Measurements from ENCODE around the gene NELL2.

Gene NELL2

DNA sequence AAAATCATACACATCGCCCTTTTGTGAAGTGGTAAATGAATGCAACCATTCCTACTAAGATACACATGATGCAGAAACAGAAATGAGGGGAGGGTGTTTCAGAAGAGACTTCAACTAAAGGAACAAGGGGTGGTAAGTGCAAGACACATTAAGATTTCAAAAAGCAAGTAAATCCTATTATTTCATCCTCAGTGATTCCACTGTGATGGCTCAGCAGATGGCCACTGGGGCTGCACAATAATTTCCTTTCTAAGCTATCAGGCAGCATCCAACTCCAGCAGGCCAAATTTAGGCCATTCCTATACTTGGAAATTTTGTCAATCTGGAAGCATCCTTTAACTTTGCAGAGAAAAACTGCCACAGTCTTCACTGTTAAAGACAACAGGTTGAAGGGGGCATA, 272.4 kb downstream of the NELL2 start:
- no peak overlapping the region for H3K4me3 ChIP-seq (replicated peaks; ENCODE audit: low read depth, low read length)
- TF ChIP-seq, protein P1, sequence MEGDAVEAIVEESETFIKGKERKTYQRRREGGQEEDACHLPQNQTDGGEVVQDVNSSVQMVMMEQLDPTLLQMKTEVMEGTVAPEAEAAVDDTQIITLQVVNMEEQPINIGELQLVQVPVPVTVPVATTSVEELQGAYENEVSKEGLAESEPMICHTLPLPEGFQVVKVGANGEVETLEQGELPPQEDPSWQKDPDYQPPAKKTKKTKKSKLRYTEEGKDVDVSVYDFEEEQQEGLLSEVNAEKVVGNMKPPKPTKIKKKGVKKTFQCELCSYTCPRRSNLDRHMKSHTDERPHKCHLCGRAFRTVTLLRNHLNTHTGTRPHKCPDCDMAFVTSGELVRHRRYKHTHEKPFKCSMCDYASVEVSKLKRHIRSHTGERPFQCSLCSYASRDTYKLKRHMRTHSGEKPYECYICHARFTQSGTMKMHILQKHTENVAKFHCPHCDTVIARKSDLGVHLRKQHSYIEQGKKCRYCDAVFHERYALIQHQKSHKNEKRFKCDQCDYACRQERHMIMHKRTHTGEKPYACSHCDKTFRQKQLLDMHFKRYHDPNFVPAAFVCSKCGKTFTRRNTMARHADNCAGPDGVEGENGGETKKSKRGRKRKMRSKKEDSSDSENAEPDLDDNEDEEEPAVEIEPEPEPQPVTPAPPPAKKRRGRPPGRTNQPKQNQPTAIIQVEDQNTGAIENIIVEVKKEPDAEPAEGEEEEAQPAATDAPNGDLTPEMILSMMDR (IDR thresholded peaks at IDR 0.05; ENCODE audit: low read length, missing control alignments) = no peak
- no peak for DNase-seq (ENCODE audit: low read depth)

DNA sequence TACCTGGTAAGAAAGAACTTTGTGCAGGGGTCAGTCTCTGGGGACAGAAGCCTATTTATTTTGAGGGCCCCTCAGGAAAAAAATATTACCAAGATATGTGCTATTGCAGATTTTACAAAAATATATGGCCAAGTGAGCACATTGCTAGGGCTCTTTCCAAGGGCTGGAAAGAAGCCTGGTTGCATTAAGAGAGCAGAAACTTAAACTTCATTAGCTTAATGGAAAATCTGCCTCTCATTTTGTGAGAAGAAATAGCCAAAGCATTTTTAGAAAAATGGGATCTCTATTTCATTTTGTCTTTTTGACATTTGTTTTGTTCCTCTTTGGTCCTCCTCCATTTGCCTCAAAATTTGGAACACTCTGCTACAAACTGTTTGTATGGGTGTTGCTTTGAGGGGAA, 283.5 kb downstream of the NELL2 start:
- no peak overlapping the region for H3K4me3 ChIP-seq (replicated peaks; ENCODE audit: low read depth, low read length)
- no peak for DNase-seq (ENCODE audit: low read depth)
- TF ChIP-seq, protein P1 (IDR thresholded peaks at IDR 0.05; ENCODE audit: low read length, missing control alignments) = no peak

DNA sequence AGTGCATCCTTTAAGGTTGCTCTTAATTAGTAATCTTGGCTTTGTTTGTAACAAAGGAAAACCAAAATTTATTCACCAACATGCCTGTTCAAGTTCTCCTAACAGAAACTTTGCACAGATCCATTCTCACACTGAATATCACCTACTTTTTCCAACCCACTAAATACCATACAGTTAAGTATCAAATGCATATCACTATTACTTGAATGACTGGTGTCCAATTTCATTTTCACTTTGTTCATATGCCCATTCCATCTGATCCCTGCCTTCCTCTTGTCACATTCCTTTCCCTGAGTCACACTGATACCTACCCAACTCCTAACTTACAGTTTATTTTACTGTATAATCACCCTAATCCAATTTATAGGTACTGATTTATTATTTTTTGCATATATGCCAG, 286.4 kb downstream of the NELL2 start:
- TF ChIP-seq, protein P1 (IDR thresholded peaks at IDR 0.05; ENCODE audit: low read length, missing control alignments) = no peak
- no peak for DNase-seq (ENCODE audit: low read depth)
- H3K4me3 ChIP-seq (replicated peaks; ENCODE audit: low read depth, low read length) = no peak overlapping the region

DNA sequence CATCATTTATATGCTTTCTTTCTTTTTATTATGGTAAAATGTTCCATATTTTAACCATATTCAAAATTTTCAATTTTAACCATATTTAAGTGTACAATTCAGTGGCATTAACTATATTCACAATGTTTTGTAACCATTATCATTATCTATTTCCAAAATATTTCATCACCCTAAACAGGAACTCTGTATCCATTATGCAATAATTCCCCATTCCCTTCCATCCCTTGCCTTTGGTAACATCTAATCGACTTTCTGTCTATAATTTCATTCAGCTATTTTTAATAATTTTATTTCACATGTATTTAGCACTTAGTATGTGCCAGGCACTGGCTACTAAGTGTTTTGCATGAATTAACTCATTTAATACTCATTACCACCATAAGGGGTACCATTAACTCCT, 287.5 kb downstream of the NELL2 start:
- H3K4me3 ChIP-seq (replicated peaks; ENCODE audit: low read depth, low read length) = no peak overlapping the region
- no peak for DNase-seq (ENCODE audit: low read depth)
- TF ChIP-seq, protein P1 (IDR thresholded peaks at IDR 0.05; ENCODE audit: low read length, missing control alignments) = no peak

DNA sequence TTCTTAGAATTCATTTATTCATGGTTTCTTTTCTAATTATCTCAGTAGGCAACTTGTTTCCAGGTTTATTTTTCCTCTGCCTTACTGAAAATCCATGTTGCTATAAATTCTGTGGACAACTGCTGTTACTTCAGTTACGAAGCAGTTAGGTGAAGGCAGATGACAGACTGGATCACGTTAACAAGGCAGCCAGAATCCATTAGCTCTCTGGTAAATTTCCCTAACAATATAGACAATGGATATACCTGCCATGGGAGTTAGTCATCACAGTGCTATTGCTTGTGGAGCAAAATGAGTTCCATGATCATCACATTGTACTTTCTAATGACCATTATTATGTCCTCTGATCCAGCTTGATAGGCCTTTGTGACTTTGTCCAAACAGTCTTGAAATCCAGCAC, 291.5 kb downstream of the NELL2 start:
- no peak overlapping the region for H3K4me3 ChIP-seq (replicated peaks; ENCODE audit: low read depth, low read length)
- TF ChIP-seq, protein P1 (IDR thresholded peaks at IDR 0.05; ENCODE audit: low read length, missing control alignments) = no peak
- no peak for DNase-seq (ENCODE audit: low read depth)

DNA sequence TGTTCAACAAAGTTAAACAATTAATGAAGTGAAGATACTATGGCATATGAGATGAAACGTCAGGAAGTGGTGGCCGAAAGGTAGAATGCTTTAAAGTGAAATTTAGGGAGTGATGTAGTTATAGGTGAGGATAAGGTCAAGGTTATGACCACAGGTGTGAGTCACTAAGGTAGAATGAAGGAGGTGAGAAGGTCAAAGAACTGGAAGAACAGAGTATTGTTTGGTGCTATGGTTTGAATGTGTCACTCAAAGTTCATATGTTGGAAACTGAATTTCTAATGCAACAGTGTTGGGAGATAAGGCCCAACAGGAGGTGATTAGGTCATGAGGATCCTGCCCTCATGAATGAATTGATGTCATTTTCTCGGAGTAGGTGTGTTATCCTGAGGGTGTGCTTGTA, 293.6 kb downstream of the NELL2 start:
- no peak for DNase-seq (ENCODE audit: low read depth)
- TF ChIP-seq, protein P1 (IDR thresholded peaks at IDR 0.05; ENCODE audit: low read length, missing control alignments) = no peak
- H3K4me3 ChIP-seq (replicated peaks; ENCODE audit: low read depth, low read length) = no peak overlapping the region

DNA sequence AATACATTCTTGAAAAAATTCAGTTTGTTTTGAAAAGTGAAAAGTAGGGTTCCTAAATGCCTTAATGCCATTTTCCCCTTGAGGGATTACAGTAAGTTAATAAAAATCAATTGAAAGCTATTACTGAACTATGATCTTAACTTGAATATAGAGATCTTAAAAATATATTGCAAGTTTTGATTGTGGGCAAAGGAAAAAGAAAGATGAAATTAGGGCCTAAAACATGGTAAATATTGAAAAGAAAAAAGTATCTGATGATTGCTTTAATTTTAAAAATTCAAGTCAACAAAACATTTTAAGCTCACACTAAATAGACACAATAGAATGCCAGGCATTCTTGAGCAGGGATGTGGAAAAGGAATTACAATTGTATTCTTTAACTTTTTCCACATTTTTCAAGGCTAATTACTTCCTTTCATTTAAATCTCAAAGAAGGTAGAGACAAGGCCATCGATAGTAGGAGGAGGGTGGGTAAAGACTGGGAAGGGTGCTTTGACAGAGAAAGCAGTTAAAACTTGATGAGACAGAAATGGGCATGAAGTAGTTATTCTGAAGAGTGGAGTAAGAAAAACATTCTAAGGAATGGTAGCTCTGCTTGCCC, 294.4 kb downstream of the NELL2 start:
- DNase-seq (ENCODE audit: low read depth) = no peak
- TF ChIP-seq, protein P1 (IDR thresholded peaks at IDR 0.05; ENCODE audit: low read length, missing control alignments) = no peak
- no peak overlapping the region for H3K4me3 ChIP-seq (replicated peaks; ENCODE audit: low read depth, low read length)
